ENCODE results near the gene HK3.

GRCh38 chr5:176850371-176851245, 48.5 kb downstream of the HK3 start:
- TF ChIP-seq CTCF (IDR thresholded peaks at IDR 0.05) (no peak), EP300 (IDR thresholded peaks at IDR 0.05; ENCODE audit: low read depth) (no peak)

All from transverse colon (tissue), 3 donors.